GM21717 (cell line): Measurements from ENCODE around the gene LBH.
"Not testable (repeated sequence)": the region's sequence is repeated elsewhere in the genome, so short reads cannot be mapped to it uniquely, and the experiment has no call there.

Experiments used
- ATAC-seq: cut with Tn5 transposase; IDR thresholded peaks from one replicate; pipeline ENCODE4 v1.9.1; 2021; ENCODE audit warnings: mild to moderate bottlenecking, moderate library complexity; ENCODE audit not compliant: unreplicated experiment

Gene LBH

DNA sequence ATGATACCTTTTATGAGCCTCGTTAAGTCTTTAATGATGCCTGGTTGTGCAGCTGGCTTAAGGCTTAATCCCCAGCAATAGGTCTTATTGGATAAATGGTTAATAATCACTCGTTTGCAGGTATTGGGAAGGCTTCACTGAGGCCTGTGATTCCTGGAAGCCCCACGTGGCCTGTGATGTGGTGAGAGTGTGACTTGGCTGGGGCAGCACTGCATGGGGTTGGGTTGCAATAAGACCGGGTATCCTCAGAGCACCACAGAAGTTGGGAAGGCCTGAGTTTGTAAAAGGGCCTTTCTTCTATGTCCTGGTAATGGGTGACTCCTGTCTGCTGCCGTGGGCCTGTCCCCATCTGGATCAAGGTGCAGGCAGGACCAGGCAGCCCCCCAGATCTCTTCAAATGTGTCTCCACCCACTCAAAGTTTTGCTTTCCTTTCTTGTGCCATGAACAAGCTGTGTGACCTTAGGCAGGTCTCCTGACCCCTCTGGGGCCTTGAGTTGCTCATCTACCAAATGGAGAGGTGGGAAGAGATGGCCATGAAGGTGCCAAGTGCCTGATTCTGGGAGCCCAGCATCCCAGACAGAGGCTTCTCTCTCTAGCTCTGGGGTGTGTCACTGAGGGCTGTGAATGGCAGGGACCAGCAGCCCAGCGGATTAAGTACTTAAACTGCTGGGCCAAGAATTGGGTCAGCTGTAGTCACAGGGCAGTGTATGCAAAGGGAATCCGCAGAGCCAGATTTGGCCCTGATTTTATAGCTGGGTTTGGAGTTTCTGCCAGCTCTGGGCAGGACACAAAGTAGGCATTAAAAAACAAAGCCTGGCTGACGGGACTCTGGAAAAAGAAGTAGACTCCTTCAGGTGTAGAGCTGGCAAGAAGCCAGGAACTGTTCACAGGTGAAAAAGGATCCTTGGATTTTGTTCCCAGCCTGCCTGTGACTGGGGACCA lies 24.4 kb downstream of the LBH start:
- ATAC-seq, result no peak

DNA sequence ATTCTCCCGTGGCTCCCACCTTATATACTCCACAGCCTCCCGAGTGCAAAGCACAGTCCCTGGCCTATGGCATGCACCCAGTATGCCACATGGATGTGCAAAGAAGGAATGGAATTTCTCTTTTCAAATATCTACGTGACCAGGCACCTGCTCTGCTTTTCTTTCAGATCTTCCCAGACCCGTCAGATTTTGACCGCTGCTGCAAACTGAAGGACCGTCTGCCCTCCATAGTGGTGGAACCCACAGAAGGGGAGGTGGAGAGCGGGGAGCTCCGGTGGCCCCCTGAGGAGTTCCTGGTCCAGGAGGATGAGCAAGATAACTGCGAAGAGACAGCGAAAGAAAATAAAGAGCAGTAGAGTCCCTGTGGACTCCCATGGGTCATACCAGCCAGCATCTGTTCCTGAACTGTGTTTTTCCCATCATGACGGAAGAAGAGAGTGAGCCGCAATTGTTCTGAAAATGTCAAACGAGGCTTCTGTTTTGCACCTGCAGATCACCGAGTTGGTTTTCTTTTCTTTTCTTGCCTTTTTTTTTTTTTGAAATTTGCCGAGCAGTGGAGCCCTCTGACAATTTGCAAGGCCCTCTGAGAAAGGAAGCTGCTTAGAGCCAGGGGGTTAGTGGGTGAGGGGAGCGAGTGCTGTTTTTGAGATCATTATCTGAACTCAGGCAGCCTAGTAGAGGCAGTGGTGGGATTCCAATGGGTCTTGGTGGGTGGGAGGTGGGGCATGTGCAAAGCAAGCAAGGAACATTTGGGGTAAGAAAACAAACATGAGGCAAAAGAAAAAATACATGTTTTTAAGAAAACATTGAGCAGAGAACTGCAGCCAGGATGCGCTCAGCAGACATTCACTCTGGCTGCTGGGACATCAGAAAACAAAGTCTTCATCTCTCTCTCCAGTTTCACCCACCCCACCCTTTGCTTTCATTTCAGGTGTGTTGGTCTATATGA lies 26.2 kb downstream of the LBH start:
- no peak for ATAC-seq

DNA sequence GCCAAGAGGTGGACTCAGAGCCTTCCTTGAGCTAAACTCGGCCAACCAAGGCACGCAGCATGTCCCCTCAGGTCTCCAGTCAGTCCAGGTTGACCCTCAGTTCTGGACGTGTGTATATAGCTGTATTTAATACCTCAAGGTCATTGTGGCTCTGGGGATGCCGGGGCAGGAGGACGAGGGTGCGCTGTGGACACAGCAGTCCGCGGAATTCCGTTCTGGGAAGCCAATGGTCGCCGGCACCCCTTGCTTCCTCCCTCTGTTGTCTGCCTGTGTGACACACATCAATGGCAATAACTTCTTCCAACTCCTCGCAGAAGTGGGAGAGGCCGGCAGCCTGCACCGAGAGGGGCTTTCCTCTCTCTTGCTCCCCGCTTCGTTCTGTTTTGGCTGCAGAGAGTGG lies 27.7 kb downstream of the LBH start:
- no peak for ATAC-seq

DNA sequence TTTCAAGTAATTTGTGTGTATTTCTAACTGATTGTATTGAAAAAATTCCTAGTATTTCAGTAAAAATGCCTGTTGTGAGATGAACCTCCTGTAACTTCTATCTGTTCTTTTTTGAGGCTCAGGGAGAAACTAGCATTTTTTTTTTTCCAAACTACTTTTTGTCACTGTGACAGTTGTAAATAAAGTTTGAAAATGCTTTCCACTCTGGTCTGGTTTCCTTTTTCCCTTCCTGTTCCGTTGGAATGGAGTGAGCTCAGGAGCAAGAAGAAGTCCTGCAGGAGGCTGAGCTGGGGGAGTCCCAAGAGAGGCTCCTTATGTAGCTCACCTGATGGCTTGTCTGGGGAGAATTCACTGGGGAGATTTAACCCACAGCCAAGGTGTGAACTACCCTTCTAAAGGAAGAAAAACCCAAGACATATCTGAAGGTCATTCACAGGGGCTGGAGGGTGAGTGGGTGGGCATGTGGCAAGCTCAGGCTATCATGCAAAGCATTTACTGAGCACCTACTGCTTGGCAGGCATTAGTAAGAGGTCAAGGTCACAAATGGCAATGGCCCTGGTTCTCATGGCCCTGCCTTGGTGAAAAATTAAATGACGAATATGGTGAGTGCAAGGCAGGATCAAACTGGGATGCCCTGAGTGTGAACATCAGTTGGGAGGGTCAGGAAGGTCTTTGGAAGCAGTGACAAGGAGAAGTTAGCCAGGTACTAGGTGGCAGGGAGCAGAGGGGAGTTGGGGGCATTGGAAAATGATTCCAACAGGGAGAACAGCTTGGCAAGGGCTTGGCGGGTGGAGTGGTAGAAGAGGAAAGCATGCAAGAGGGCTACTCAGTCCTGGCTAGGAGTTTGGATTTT lies 28.7 kb downstream of the LBH start:
- no peak for ATAC-seq

DNA sequence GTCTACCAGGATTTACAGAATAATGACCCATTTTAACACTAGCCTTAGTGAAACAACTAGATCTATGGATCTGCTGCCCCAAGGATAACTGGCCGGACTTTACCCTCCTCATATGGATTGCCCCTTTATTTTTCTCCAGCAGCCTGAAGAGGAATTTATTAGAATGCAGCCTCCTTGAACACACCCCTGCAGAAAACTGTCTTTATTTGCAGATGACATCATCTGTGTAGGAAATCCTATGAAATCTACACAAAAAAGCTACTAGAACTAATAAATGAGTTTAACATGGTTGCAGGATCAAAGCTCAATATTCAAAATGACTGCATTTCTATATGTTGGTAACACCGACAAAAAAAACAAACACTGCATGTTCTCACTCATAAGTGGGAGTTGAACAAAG lies 29.6 kb downstream of the LBH start:
- ATAC-seq, result no peak

DNA sequence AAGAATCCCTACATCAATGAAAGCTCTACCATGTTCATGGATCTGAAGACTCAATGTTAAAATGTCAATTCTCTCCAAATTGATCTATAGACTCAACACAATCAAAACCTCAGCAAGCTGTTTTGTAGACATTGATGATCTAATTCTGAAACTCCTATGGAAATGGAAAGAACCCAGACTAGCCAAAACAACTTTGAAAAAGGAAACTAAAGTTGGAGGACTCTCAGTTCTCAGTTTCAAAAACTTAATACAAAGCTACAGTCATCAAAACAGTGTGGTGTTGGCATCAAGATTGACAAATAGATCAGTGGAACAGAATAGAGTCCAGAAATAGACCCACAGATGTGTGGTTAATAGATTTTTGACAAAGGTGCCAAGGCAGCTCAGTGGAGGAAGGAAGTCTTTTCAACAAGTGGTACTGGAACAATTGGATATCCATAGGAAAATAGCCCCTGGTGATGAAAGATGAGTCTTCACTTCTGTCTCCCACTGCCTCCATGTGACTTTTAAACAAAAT lies 30.4 kb downstream of the LBH start:
- ATAC-seq, result no peak

DNA sequence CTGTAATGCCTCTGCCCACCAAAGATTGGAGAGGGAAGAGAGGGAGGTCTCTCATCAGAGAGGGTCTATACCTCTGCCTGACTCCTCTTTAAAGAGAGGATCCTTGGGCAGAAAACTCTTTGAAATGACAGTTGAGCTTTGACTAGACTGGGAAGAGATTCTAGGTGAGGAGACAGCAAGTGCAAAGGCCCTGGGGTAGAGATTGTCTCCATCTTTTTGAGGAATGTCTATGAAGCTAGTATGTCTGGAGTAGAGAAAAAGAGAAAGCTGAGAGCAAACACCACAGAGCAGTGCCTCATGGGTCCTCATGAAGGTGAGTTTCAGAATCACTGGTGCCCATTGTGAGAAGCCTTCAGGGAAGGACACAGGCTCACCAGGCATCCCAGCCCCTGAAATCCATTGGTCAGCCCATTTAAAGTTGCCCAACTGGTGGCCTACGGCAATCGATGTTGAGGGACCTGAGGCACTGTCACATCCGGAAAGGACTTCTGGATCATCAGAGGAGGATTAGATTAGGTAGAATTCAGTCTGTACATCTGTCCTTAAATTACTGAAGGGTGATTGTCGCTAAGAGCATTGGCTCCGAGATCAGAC lies 31.5 kb downstream of the LBH start:
- ATAC-seq, result no peak

DNA sequence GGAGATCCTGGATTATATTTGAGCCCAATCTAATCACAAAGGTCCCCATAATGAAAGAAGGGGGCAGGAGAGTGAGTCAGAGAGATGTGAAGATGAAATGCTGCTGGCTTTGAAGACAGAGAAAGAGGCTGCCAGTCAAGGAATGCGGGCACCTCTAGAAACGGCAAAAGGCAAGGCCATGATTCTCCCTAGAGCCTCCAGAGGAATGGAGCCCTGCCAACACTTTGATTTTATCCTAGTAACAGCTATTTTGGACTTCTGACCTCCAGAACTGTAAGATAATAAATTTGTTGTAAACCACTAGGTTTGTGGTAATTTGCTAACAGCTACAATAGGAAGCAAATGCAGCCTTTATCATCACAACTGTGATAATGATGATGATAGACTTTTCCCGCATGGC lies 32.9 kb downstream of the LBH start:
- ATAC-seq, result no peak

DNA sequence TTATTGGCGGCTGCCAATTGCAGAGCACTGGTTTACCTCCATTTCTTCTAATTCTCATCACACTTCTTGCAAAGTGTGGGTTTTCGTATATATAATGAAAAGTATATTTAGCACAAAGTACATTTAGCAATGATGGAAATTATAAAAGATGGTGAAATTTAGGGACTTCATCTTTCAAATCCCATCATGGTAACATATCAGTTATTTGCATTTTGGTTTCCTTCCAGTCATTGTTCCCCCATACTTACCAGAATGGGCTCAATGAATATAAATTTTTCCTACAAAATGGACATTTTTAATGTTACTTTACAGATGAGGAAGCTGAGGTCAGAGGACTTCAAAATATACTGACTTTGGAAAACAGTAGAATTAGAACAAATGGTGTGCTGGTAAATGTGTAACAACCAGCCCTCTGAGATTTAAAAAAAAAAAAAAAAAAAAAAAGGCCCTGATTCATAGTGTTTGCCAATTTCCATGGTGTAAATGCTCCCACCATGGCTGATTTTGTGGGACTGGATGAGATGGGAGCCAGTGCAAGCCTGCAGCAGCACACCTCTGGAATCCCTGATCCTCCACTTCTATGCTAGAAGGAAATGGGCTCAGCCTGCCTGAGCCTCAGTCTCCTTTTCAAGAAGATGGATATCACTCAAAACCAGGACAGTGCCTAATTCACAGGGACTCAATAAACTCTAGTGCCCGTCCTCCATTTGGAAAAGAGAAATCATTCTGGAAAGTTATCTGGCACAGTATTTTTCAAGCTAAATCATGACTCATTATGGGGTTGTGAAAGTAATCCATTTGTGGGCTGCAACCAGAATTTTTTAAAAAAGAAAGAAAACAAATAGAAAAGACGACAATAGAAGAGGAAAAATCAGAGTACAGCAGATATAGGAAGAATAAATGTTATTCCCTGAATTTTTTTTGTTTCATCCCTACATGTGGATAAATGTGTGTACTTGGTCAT lies 34.0 kb downstream of the LBH start:
- ATAC-seq, result no peak

DNA sequence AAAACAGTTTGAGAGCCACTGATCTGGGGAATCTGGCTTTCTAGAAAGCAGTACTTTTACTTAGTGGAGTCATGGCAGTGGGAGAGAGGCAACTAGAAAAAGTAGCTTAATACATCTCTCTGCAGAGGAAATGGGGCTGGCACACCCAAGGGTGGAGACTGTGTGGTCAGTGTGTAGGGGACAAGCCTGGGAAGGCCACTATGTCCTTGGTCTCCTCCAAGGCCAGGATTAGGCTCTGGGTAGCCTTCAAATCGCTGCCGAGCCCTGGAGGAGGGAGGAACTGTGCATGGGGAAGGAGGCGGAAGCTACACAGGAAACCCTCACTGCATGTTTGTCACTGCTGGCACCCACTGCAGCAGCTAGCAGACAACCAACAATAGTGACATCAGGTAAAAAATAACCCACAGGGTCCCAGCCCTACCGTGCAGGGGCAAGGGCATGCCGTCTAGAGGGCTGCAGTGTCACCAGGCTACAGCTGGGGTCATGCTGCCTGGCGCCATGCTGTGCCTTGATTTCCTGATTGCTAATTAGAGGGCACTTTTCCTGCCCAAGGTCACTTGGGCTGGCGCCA lies 34.8 kb downstream of the LBH start:
- ATAC-seq, result no peak

DNA sequence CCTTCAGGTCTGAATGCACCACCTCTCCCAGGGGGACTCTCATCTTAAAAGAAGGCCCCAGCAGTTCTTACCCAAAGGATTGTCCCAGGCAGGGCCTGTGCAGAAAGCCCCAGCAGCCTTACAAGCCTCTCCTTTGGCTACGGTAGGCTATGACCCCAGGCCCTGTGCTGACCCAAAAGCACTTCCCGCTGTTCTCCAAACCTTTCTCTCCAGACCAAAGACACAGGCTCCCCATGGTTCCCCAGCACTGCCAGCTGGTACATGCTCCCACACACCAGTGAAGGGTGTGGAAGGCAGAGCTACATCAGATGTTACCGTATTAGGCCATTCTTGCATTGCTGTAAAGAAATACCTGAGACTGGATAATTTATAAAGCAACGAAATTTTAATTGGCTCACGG lies 35.4 kb downstream of the LBH start:
- ATAC-seq, result no peak

DNA sequence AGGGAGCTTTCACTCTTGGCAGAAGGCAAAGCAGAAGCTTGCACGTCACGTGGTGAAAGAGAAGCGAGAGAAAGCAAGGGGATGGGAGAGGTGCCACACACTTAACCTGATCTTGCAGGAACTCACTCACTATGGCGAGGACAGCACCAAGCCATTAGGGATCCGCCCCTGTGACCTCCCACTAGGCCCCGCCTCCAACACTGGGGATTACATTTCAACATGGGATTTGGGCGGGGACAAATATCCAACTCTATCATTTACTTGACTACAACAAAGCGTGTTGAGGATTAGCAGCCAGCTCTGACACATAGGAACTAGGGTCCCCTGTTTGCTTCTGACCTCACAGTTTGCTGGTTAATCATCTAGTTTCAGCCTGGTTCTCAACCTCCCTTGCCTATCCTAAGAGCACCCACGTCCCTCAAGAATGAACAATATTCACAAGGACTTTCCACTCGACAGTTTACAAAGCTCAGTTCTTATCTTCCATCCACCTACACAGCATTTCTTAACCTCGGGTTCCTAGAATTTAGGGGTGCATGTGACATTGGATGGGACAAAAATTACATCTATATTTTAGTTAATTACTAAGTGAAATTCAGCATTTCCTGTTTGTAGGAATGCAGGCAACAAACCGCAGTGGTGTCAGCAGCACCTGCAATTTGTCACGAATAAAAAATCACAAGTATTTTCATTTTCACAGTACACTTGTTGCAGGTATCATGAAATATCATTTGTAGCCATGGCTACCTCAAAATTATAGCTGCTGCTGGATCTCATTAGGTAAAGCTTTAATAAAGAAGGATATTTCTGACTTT lies 36.0 kb downstream of the LBH start:
- no peak for ATAC-seq

DNA sequence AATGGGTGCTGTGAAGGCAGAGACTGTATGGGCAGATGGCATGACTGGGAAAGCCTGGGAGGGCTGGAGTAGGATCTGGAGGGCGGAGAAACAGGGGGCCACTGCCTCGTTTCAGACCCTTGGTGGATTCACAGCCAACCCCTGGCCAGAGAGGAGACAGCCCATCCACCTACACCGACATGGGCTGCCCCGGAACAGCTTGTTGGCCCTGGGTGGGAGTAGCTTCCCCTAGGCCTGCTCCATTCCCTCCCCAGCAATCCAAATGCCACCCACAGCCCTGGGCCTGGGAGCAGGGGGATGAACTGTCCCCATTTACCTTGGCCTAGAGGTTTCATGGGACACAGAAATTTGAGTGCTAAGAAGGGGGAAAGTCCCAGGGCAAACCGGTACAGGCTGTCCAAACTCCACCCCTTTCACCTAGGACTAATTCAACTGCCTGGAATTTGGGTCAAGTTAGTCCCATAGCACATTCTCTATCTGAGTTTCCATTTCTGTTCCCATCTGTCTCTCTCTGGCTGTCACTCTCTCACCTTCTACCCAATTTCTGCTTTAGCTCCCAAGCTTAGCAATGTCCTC lies 37.0 kb downstream of the LBH start:
- no peak for ATAC-seq

DNA sequence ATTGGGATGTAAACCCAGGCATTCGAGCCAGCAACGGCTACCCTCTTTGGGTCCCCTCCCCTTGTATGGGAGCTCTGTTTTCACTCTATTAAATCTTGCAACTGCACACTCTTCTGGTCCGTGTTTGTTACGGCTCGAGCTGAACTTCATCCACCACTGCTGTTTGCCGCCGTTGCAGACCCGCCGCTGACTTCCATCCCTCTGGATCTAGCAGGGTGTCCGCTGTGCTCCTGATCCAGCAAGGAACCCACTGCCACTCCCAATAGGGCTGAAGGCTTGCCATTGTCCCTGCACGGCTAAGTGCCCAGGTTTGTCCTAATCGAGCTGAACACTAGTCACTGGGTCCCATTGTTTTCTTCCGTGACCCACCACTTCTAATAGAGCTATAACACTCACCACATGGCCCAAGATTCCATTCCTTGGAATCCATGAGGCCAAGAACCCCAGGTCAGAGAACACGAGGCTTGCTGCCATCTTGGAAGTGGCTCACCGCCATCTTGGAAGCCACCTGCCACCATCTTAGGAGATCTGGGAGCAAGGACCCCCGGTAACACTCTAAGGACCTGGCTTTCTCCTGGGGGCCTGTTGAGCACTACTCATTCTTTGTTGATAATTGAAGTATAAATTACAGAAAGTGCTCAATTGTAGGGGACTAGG lies 37.9 kb downstream of the LBH start:
- ATAC-seq, result not testable (repeated sequence)

DNA sequence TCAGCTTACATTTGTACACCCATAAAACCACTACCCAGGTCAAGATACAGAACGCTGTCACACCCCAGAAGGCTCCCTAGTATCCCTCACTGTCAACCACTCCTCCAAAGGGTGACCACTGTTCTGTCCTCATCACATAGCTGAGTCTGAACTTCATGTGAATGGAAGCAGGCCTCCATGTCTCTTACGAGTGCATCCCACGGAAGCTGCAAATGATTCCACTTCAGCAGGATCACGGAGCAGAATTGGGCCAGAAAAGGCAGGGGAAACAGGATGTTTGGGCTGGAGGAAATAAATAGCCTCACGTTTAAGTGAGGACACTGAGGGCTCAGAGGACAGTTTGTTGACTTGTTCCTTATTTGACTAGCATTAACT lies 38.4 kb downstream of the LBH start:
- ATAC-seq, result no peak

DNA sequence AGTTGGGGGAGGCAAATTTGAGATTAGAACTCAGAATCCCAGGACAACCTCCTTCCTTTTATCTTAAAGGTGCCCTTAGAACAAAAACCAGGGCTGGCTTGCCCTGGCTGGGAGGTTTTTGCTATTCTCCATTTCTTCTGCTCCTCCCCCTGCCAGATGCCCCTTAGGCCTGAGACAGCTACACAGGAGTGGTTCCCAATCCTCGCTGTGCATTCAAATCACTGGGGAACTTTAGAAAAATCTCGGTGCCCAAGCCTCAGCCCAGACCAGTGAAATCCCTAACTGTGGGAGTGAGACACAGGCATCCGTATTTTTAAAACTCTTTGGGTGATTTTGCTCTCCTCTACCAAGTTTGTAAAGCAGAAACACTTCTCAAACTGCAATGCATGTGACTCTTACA lies 38.8 kb downstream of the LBH start:
- no peak for ATAC-seq

DNA sequence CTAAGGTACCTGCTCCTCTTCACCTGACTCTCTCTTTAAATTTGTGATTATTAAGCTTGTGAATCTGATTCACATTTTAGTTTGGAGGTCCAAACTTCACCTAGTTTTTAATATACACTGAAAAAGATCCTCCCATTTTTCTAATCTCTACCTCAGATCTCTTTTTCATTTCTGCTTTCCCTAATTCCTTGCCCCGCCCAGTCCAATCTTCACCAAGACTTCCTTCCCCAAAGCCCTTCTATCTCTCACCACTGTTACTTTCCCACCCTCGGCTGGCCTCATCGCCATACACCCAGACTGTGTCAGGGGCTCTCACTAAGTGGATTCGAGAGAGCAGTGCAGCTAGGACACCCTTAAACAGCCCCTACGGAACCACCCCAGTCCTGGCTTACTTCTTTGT lies 40.0 kb downstream of the LBH start:
- no peak for ATAC-seq
